SJCRH30 (cell line): ENCODE data around the gene COQ8A. TPM values are rescaled to one million over a fixed set of nuclear protein-coding genes. Genes with fewer than 3 reads are reported as not detected.
"Not testable (repeated sequence)": the region's sequence is repeated elsewhere in the genome, so short reads cannot be mapped to it uniquely, and the experiment has no call there.

Experiments
- DNase-seq, 2 experiments: peaks; one replicate each; pipeline ENCODE4 v3.0.0-alpha.2; 2015 to 2020
- H3K27ac ChIP-seq: fragments of 250-450 bp; sonication (Bioruptor Pico); 2 replicates; pipeline ENCODE4 v1.5.1; 2020; ENCODE audit warnings: mild to moderate bottlenecking, moderate library complexity
- H3K27me3 ChIP-seq: fragments of 250-450 bp; sonication (Bioruptor Pico); 2 replicates; pipeline ENCODE4 v1.5.1; 2020; ENCODE audit warnings: mild to moderate bottlenecking, moderate library complexity
- H3K36me3 ChIP-seq: fragments of 250-450 bp; sonication (Bioruptor Pico); 2 replicates; pipeline ENCODE4 v1.5.1; 2020; ENCODE audit warnings: mild to moderate bottlenecking, moderate library complexity
- H3K4me1 ChIP-seq: fragments of 250-450 bp; sonication (Bioruptor Pico); 2 replicates; pipeline ENCODE4 v1.5.1; 2020; ENCODE audit warnings: mild to moderate bottlenecking, moderate library complexity
- H3K4me3 ChIP-seq: fragments of 250-450 bp; sonication (Bioruptor Pico); 2 replicates; pipeline ENCODE4 v1.5.1; 2020; ENCODE audit warnings: mild to moderate bottlenecking, moderate library complexity
- H3K9me3 ChIP-seq: fragments of 250-450 bp; sonication (Bioruptor Pico); replicated peaks from 2 replicates; pipeline ENCODE4 v1.5.1; 2020; ENCODE audit warnings: mild to moderate bottlenecking, moderate library complexity
- total RNA-seq: library from RNA; depleted of rRNA; stranded (reverse); fragments of >200 nt; shearing (Covaris generic); gene quantifications from 2 replicates; pipeline ENCODE4 v1.2.3, GENCODE V29; 2014

The COQ8A gene
- total RNA-seq, 1 experiment from 2014 or later = 26.9 TPM

DNA sequence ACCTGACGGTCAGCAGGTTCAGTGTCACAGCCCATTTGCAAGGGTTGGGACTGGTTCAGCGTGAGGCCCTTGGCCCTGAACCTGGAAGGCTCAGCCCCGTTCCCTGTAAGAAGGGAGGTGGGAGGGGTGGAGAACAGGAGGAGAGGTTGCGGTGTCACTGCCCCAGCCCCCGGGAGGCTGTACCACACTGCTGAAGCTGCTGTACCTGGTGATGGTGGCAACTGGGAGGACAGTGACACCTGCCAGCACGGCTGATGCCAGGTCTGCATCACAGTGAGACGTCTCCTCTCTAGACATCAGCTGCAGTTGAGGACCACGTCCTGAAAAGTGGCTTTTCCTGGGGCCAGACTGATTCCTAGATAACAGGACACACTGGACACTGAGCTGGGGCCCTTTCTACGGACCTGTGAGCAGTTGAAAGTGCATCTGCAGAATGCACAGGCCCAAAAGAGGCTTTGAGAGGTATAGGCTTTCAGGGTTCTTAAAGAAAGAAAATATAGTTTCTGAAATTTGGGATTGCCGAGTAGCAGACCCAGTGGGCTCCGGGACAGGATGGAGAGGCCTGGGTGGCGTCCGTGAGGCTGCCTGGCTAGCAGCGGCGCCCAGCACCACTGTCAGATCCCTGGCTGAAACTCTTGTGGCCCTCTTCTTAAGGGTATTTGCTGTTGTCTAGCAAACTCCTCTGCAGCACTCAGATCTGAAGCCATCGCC, 47.7 kb downstream of the COQ8A start:
- peaks cover 19% of the 10 kb centered on the region for H3K36me3 ChIP-seq
- no peak for DNase-seq
- H3K4me1 ChIP-seq = no peaks in the 10 kb centered on the region
- H3K27me3 ChIP-seq = no peaks in the 10 kb centered on the region
- H3K4me3 ChIP-seq = no peak overlapping the region
- no peaks in the 10 kb centered on the region for H3K9me3 ChIP-seq
- H3K27ac ChIP-seq = no peak overlapping the region

DNA sequence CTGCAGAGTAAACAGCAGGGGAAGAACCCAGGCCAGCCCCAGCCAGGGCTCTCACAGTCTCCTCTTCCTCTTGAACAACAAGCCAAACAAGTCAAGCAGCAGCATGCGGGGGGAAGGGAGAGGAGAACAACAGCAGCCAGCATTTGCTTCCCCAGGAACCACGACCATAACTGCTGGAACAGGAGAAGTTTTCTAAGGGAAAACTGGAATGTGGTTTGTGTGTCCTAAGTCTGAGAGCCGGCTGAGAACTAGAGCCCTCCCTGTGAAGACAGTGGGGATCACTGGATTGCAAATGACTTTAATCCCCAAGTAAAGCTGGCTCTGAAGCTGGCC, 48.2 kb downstream of the COQ8A start:
- Histone ChIP-seq H3K27me3 (no peaks in the 10 kb centered on the region), H3K4me3 (no peak overlapping the region), H3K9me3 (no peaks in the 10 kb centered on the region), H3K4me1 (no peaks in the 10 kb centered on the region), H3K36me3 (peaks cover 19% of the 10 kb centered on the region), H3K27ac (no peak overlapping the region)
- no peak for DNase-seq

DNA sequence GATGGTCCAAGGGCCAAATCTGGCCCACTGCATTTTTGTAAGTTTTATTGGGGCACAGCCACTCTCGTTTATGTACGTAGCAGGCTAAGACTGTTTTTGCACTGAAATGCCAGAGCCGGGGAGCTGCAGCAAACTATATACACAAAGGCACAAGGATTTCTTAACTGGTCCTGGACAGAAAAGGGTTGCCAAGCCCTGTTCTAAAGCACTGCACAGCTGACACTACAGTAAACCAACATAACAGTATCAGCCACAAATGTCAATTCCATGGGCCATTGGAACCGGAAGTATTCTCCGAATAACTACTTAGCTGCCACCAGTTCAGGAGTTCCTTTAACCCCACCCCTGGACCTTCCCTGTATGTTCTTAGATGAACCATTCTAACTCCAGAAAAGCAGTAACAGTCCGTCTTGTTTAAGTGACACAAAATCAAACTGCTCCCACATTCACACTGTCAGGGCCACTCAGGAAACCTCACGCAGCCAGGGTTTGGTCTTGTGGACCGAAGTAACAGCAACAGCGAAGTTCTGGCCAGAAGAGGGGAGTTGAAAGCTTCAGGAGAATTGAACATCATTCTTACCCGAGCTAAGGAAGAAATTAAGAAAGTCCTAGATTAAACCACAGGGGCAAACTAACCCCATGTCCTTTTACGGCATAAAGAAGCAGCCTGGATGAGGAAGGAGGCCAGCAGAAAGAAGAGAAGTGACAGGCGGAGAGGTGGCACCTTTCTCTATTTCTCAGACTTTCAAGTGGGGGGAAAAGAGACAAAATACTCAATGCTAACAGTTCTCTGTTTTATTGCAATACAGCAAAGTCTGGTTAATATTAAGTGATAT, 49.2 kb downstream of the COQ8A start:
- Histone ChIP-seq H3K27ac (no peak overlapping the region), H3K4me3 (no peak overlapping the region), H3K9me3 (no peaks in the 10 kb centered on the region), H3K27me3 (no peaks in the 10 kb centered on the region), H3K36me3 (peaks cover 19% of the 10 kb centered on the region), H3K4me1 (no peaks in the 10 kb centered on the region)
- DNase-seq = no peak

DNA sequence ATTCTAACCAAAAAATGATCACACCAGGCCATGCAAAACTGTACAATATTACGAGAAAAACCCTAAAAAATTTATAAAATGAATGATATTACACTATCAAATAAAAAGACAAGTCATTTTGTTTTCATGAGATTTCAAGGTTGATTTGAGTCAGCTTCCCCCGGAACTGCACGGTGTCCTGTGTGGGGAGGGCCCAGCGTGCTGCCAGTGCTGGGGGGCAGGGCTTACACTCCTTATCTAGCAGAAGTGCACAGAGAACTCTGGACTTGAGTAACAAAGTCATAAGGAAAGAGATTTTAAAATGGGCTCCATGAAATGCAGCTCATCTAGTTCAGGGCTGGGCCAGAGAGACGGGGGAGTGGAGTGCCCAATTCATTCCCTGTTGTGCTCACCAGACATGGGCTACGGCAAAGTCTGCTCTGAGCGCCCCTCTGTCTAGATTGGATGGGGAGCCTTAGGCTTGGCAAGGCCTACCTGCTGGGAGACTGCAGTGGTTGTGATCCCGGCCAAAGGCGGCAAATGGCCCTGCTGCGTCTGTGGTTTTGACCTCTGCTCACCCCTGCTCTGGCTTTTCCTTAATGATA, 50.1 kb downstream of the COQ8A start:
- H3K27me3 ChIP-seq = no peaks in the 10 kb centered on the region
- H3K36me3 ChIP-seq = peaks cover 19% of the 10 kb centered on the region

DNA sequence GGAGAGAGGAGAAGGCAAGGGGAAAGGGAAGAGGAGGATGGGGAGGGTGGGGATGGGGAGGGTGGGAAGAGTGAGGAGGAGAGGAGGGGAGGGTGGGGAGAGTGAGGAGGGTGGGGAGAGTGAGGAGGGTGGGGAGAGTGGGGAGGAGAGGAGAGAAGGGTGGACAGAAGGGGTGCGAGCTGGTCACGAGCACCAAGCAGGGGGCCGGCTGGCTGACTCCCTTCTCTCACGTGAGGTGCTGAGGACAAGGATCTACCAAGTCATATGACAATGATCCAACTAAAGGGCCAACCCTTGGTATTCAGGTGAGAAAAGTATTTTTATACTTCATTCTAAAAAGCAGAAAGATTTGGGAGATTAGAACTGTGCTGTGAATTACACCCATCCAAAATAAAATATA, 51.8 kb downstream of the COQ8A start:
- no peaks in the 10 kb centered on the region for H3K4me1 ChIP-seq
- no peak overlapping the region for H3K27ac ChIP-seq
- H3K4me3 ChIP-seq = no peak overlapping the region
- no peak for DNase-seq
- no peaks in the 10 kb centered on the region for H3K27me3 ChIP-seq
- H3K9me3 ChIP-seq = no peaks in the 10 kb centered on the region
- peaks cover 10% of the 10 kb centered on the region; the same call in 1 of the 2 replicates for H3K36me3 ChIP-seq

More for the DNA sequence above, 50.1 kb downstream of the COQ8A start:
- Histone ChIP-seq H3K4me1 (no peaks in the 10 kb centered on the region), H3K4me3 (no peak overlapping the region), H3K9me3 (no peaks in the 10 kb centered on the region), H3K27ac (no peak overlapping the region)
- DNase-seq = no peak

DNA sequence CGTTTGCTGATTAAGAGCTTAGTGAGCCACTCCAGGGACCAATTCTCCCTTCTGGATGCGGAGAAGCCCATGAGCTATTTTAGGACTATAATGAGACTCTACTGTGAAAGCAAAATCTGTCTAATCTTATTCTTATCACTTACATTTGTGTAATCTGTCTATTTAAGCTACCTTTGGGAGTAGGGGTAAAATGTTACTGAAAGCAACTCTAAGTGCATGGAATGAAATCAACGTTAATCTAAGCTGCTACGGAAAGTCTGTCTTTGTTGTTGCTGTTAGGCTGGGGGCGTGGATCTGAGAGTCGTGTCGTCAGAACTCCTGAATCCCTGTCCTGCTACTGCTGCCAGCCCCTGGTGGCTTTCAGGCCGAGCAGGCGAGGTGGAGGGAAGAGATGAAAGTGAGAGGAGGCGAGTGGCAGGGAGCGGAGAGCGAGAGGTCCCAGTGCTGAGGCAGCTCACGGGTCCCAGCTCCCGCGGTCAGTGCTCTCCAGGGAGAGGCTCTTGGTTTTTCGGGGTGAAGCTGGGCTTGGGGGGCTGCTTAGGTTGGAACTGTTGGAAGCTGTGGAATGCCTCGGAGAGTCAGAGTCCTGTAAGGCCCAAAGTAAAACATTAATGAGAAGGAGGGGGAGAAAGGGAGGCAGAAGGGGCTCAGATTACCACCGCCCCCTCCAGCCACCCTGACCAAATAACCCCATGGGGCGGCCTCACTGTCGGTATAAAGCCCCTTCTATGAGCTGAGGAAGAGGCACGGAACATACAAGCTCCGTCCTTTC, 53.9 kb downstream of the COQ8A start:
- Histone ChIP-seq H3K4me3 (no peak overlapping the region), H3K36me3 (peaks cover 7% of the 10 kb centered on the region; the same call in 1 of the 2 replicates), H3K27me3 (no peaks in the 10 kb centered on the region), H3K9me3 (no peaks in the 10 kb centered on the region), H3K27ac (no peak overlapping the region), H3K4me1 (no peaks in the 10 kb centered on the region)
- DNase-seq = no peak

DNA sequence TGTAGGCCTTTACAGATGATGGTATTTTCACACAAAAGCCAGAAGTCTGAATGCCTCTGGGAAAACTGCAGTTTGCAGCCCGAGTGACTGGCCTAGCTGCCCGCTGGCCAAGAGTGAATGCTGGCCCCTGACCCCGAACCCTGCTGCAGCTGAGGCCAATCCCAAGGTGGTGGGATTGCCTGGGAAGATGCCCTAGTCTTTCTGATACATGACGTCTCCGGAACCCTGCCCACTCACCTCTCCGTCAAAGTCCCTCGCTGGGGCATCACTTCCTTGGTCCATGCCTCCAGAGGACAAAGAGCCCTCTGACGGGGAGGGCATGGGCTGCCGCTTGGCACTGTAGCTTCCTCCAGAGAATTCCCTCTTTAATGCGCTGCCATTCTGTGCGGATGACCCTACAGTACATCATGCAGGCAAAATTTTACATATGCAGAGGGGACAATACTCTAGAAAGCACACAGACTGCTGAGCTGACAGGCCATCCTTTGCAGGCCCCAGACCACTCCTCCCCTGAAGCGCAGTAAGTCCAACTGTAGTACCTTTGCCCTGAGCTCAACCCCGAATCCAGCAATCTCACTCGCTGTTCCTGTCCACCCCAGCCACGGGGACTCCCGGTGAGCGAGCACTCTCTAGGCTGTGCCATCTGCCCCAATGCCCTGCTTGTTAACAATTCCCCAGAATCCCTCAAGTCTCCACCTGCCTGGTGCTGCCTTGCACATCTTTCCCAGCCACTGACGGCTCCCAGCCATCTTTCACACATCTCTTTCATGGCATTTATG, 54.7 kb downstream of the COQ8A start:
- no peak overlapping the region for H3K27ac ChIP-seq
- no peaks in the 10 kb centered on the region for H3K9me3 ChIP-seq
- DNase-seq = no peak
- peaks cover 7% of the 10 kb centered on the region; the same call in 1 of the 2 replicates for H3K36me3 ChIP-seq
- H3K4me3 ChIP-seq = no peak overlapping the region
- H3K27me3 ChIP-seq = no peaks in the 10 kb centered on the region
- no peaks in the 10 kb centered on the region for H3K4me1 ChIP-seq

DNA sequence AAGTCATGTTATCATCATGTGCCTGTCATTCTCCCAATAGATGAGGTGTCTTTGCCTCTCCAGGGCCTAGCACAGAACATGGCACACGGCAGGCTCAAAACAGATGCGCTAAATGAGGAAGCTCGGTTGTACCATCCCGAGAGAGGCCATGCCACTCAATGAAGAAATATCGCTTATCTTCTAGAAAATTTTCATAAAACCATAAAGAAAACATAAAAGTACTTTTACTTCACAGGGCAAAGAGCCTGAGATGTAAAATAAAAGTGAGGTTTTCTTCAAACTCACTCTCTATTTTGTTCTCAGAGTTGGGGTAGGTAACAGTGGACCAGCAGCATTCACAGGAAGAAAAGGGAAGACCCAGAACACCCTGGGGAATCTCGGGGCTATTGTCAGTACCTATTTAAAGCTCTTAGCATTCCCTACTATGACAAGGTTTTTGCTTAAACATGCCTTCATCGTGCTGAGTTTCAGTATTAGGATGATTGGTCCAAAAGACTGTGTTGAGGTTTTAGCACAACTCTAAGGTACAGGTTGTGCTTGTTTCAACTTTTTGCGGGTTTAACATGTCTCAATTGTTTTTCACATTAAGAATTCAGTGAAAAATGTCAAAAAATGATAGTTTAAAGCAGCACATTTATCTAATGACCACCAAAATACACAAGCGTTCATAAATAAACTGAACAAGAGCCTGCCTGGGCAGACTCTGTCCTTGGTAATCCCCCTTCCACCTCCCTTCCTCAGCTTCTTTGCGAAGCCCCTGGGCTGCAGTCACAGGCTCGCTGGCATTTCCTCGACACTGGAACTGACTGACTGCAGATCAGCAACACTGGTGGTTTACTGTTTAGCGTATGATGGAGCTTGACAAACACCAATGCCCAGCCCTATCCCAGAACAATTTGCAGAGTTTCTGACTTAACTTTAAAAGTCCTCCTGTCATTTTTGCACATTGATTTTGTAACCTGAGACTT, 55.6 kb downstream of the COQ8A start:
- peaks cover 11% of the 10 kb centered on the region; the same call in 1 of the 2 replicates for H3K36me3 ChIP-seq
- no peak for DNase-seq
- H3K4me3 ChIP-seq = no peak overlapping the region

DNA sequence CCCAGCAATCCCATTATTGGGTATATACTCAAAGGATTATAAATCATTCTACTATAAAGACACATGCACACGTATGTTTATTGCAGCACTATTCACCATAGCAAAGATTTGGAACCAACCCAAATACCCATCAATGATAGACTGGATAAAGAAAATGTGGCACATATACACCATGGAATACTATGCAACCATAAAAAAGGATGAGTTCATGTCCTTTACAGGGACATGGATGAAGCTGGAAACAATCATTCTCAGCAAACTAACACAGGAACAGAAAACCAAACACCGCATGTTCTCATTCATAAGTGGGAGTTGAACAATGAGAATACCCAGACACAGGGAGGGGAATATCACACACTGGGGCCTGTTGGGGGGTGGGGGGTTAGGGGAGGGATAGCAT, 59.5 kb downstream of the COQ8A start:
- H3K27me3 ChIP-seq, H3K4me1 ChIP-seq, H3K27ac ChIP-seq, DNase-seq, H3K9me3 ChIP-seq, H3K4me3 ChIP-seq: not testable (repeated sequence)
- H3K36me3 ChIP-seq = peaks cover 16% of the 10 kb centered on the region

More for the DNA sequence above, 55.6 kb downstream of the COQ8A start:
- Histone ChIP-seq H3K4me1 (no peaks in the 10 kb centered on the region), H3K27ac (no peak overlapping the region), H3K9me3 (no peaks in the 10 kb centered on the region), H3K27me3 (no peaks in the 10 kb centered on the region)

DNA sequence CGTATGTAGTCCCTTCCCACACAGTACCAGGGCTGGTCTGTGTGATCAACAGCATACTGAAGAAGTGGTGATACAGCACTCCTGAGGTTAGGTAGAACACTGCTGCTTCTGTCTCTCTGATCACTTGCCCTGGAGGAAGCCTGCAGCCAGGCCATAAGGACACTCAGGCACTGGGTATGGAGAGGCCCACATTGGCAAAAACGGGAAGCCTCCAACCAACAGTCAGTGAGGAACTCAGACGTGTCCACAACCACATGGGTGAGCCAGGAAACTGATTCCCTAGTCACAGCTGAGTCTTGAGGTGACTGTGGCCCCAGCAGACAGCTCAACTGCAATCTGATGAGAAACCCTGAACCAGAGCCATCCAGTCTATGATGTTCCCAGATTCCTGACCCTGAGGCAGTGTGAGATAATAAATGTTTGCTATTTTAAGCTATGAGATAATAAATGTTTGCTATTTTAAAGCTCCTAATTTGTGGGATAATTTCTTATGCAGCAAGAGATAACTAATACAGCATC, 62.5 kb downstream of the COQ8A start:
- Histone ChIP-seq H3K27me3 (no peaks in the 10 kb centered on the region), H3K9me3 (no peaks in the 10 kb centered on the region), H3K36me3 (peaks cover 19% of the 10 kb centered on the region), H3K4me3 (no peak overlapping the region), H3K4me1 (no peaks in the 10 kb centered on the region), H3K27ac (no peak overlapping the region)
- DNase-seq = no peak

DNA sequence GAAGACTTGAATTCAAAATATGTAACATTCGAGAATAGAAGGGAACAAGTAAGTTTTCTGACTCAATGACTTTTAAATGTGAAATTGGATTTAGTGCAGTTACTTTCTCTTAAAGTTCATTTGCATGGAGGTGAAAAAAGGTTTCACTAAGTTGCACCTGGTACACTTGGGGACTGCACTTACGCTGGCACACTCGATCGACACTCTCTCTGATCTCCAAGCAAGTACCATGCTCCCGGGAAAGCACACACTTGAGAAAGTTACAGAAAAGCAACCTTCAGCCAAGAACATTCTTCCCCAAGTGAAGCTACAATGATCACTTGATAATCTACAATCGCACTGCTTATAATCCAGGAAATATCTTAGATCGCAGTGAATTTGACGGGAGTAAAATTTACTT, 63.1 kb downstream of the COQ8A start:
- DNase-seq = no peak
- Histone ChIP-seq H3K4me1 (no peaks in the 10 kb centered on the region), H3K27me3 (no peaks in the 10 kb centered on the region), H3K27ac (no peak overlapping the region), H3K4me3 (no peak overlapping the region), H3K9me3 (no peaks in the 10 kb centered on the region), H3K36me3 (peaks cover 19% of the 10 kb centered on the region)

DNA sequence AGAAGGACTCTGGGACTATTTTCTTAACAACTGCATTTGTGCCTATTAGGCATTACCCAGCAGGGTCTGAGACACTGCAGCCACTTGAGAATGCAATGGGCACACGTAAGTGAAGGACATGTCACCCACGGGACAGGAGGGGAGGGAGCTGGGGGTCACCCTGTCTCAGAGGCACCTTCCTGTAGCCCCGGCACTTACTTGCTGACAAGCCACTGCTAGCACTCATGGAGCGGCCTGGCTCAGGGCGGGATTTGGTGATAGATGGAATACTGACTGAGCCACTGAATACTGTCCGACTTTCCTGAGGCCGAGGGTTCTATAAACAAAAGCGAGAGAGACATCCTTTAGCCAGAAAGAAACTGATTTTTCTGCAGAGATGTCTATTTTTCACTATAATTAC, 64.7 kb downstream of the COQ8A start:
- peaks cover 22% of the 10 kb centered on the region for H3K36me3 ChIP-seq
- H3K27ac ChIP-seq = no peak overlapping the region
- no peak for DNase-seq
- H3K9me3 ChIP-seq = no peaks in the 10 kb centered on the region
- no peak overlapping the region for H3K4me3 ChIP-seq
- no peaks in the 10 kb centered on the region for H3K27me3 ChIP-seq
- H3K4me1 ChIP-seq = no peaks in the 10 kb centered on the region

DNA sequence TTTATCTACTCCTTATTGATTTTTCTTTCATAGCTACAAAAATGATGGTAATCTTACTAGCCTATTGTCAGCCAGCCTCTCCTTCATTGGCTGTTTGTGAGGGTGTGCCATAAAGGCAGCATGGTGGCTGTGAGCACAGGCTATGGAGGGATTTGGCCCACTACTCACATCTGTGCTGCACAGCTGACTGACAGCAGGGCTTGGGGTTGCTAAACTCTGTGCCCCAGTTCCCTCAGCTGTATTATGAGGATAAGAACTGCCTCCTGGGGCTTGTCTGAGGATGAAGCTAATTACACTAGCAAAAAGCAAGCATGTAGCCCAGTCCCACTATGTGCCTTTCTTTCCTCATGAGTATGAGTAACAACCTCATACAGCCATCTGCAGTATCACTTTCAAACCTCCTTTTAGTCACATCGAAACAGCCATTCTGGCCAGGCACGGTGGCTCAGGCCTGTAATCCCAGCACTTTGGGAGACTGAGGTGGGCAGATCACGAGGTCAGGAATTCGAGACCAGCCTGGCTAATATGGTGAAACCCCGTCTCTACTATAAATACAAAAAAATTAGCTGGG, 66.2 kb downstream of the COQ8A start:
- no peak overlapping the region for H3K4me3 ChIP-seq
- DNase-seq = no peak
- no peaks in the 10 kb centered on the region for H3K9me3 ChIP-seq
- peaks cover 31% of the 10 kb centered on the region for H3K36me3 ChIP-seq
- no peaks in the 10 kb centered on the region for H3K4me1 ChIP-seq
- no peaks in the 10 kb centered on the region for H3K27me3 ChIP-seq
- no peak overlapping the region for H3K27ac ChIP-seq
